ENCODE results near the gene CASKIN2. TPM values are rescaled to one million over a fixed set of nuclear protein-coding genes. Genes with fewer than 3 reads are reported as not detected.
A peak's percentile ranks its signal among the peaks of the same experiment; 100 is the strongest.

CASKIN2 gene
- total RNA-seq, 1 donor from 2014 or later = 1.6 TPM

GRCh38 chr17:75536366-75536765, 21.0 kb upstream of the CASKIN2 start:
- H3K27me3 Mint-ChIP-seq = no peaks in the 10 kb centered on the region
- H3K4me3 Mint-ChIP-seq = no peak overlapping the region
- H3K36me3 Mint-ChIP-seq (ENCODE audit: low read depth) = peaks cover 3% of the 10 kb centered on the region
- intact Hi-C loops (cut with micrococcal nuclease) = no loop called here
- DNase-seq = no peak
- no peaks in the 10 kb centered on the region for H3K9me3 Mint-ChIP-seq
- peaks cover 14% of the 10 kb centered on the region for H3K4me1 Mint-ChIP-seq
- peak overlapping the region; percentile 53 for H3K27ac Mint-ChIP-seq

- Mint-ChIP-seq H3K4me1 (peaks cover 14% of the 10 kb centered on the region), H3K27ac (peak overlapping the region; percentile 62), H3K4me3 (peak overlapping the region; percentile 20), H3K27me3 (no peaks in the 10 kb centered on the region), H3K9me3 (no peaks in the 10 kb centered on the region), H3K36me3 (ENCODE audit: low read depth) (peaks cover 3% of the 10 kb centered on the region)
- intact Hi-C loops (cut with micrococcal nuclease) = no loop called here
- DNase-seq = no peak
Measured at GRCh38 chr17:75535871-75536270, 20.5 kb upstream of the CASKIN2 start.

- no peaks in the 10 kb centered on the region for H3K27me3 Mint-ChIP-seq
- peak overlapping the region; percentile 76 for H3K4me3 Mint-ChIP-seq
- H3K27ac Mint-ChIP-seq = peak overlapping the region; percentile 83
- peaks cover 3% of the 10 kb centered on the region for H3K36me3 Mint-ChIP-seq (ENCODE audit: low read depth)
- H3K9me3 Mint-ChIP-seq = no peaks in the 10 kb centered on the region
- peak; percentile 88 for DNase-seq
- intact Hi-C loops (cut with micrococcal nuclease) = no loop called here
- H3K4me1 Mint-ChIP-seq = peaks cover 14% of the 10 kb centered on the region
Measured at GRCh38 chr17:75535119-75535537, 19.8 kb upstream of the CASKIN2 start.

GRCh38 chr17:75531721-75532072, 16.4 kb upstream of the CASKIN2 start:
- H3K4me3 Mint-ChIP-seq = no peak overlapping the region
- H3K9me3 Mint-ChIP-seq = no peaks in the 10 kb centered on the region
- H3K27me3 Mint-ChIP-seq = peaks cover 4% of the 10 kb centered on the region
- no peak for DNase-seq
- intact Hi-C loops (cut with micrococcal nuclease) = no loop called here
- H3K4me1 Mint-ChIP-seq = peaks cover 17% of the 10 kb centered on the region
- H3K27ac Mint-ChIP-seq = no peak overlapping the region
- peaks cover 3% of the 10 kb centered on the region for H3K36me3 Mint-ChIP-seq (ENCODE audit: low read depth)

- no peak for DNase-seq
- intact Hi-C loops (cut with micrococcal nuclease) = no loop called here
- Mint-ChIP-seq H3K27ac (no peak overlapping the region), H3K4me3 (no peak overlapping the region), H3K27me3 (peaks cover 9% of the 10 kb centered on the region), H3K9me3 (no peaks in the 10 kb centered on the region), H3K4me1 (peaks cover 22% of the 10 kb centered on the region), H3K36me3 (ENCODE audit: low read depth) (peaks cover 4% of the 10 kb centered on the region)
Measured at GRCh38 chr17:75530837-75531720, 15.7 kb upstream of the CASKIN2 start.

GRCh38 chr17:75526555-75527270, 11.4 kb upstream of the CASKIN2 start:
- Mint-ChIP-seq H3K27me3 (peaks cover 9% of the 10 kb centered on the region), H3K36me3 (ENCODE audit: low read depth) (peaks cover 23% of the 10 kb centered on the region), H3K4me3 (peak overlapping the region; percentile 66), H3K4me1 (peaks cover 11% of the 10 kb centered on the region), H3K9me3 (no peaks in the 10 kb centered on the region), H3K27ac (no peak overlapping the region)
- no peak for DNase-seq
- intact Hi-C loops (cut with micrococcal nuclease) = no loop called here

GRCh38 chr17:75525806-75526554, 10.6 kb upstream of the CASKIN2 start:
- no peaks in the 10 kb centered on the region for H3K9me3 Mint-ChIP-seq
- no peak for DNase-seq
- peaks cover 9% of the 10 kb centered on the region for H3K27me3 Mint-ChIP-seq
- H3K4me3 Mint-ChIP-seq = peak overlapping the region; percentile 66
- no peak overlapping the region for H3K27ac Mint-ChIP-seq
- H3K36me3 Mint-ChIP-seq (ENCODE audit: low read depth) = peaks cover 25% of the 10 kb centered on the region
- intact Hi-C loops (cut with micrococcal nuclease) = loop anchor here (1.0 kb wide), 1 partner anchor 10 kb away; the partner anchor contains the start of gene TSEN54
- peaks cover 11% of the 10 kb centered on the region for H3K4me1 Mint-ChIP-seq

GRCh38 chr17:75524970-75525805, 9.9 kb upstream of the CASKIN2 start, which contains the start of gene LLGL2:
Gene LLGL2, plus strand, starts transcription at chr17:75525697. Its CDS starts 17,730 bp downstream, at chr17:75543427.
- peaks cover 11% of the 10 kb centered on the region for H3K4me1 Mint-ChIP-seq
- H3K27ac Mint-ChIP-seq = no peak within 1 kb of the TSS
- peaks cover 27% of the 10 kb centered on the region for H3K36me3 Mint-ChIP-seq (ENCODE audit: low read depth)
- H3K27me3 Mint-ChIP-seq = peaks cover 9% of the 10 kb centered on the region
- no peaks in the 10 kb centered on the region for H3K9me3 Mint-ChIP-seq
- DNase-seq = peak; percentile 95
- H3K4me3 Mint-ChIP-seq = peak within 1 kb of the TSS; percentile 66
- intact Hi-C loops (cut with micrococcal nuclease) = loop anchor here (1.0 kb wide), 1 partner anchor 9 kb away; the partner anchor contains the start of gene TSEN54

GRCh38 chr17:75524269-75524969, 9.1 kb upstream of the CASKIN2 start:
- peak overlapping the region; percentile 48 for H3K4me3 Mint-ChIP-seq
- peaks cover 13% of the 10 kb centered on the region for H3K4me1 Mint-ChIP-seq
- no peak for DNase-seq
- H3K27ac Mint-ChIP-seq = no peak overlapping the region
- peaks cover 31% of the 10 kb centered on the region for H3K36me3 Mint-ChIP-seq (ENCODE audit: low read depth)
- intact Hi-C loops (cut with micrococcal nuclease) = no loop called here
- peaks cover 9% of the 10 kb centered on the region for H3K27me3 Mint-ChIP-seq
- no peaks in the 10 kb centered on the region for H3K9me3 Mint-ChIP-seq

- Mint-ChIP-seq H3K9me3 (no peaks in the 10 kb centered on the region), H3K27me3 (peaks cover 9% of the 10 kb centered on the region), H3K4me3 (no peak overlapping the region), H3K36me3 (ENCODE audit: low read depth) (peaks cover 32% of the 10 kb centered on the region), H3K27ac (no peak overlapping the region), H3K4me1 (peaks cover 19% of the 10 kb centered on the region)
- intact Hi-C loops (cut with micrococcal nuclease) = no loop called here
- no peak for DNase-seq
Measured at GRCh38 chr17:75523647-75524046, 8.3 kb upstream of the CASKIN2 start.

- intact Hi-C loops (cut with micrococcal nuclease) = no loop called here
- H3K4me3 Mint-ChIP-seq = no peak overlapping the region
- DNase-seq = no peak
- peaks cover 31% of the 10 kb centered on the region for H3K4me1 Mint-ChIP-seq
- no peak overlapping the region for H3K27ac Mint-ChIP-seq
- H3K9me3 Mint-ChIP-seq = no peaks in the 10 kb centered on the region
- H3K27me3 Mint-ChIP-seq = peaks cover 8% of the 10 kb centered on the region
- H3K36me3 Mint-ChIP-seq (ENCODE audit: low read depth) = peaks cover 44% of the 10 kb centered on the region
Measured at GRCh38 chr17:75521951-75522727, 6.8 kb upstream of the CASKIN2 start.

GRCh38 chr17:75521290-75521689, 6.0 kb upstream of the CASKIN2 start:
- H3K4me3 Mint-ChIP-seq = no peak overlapping the region
- no peak overlapping the region for H3K27ac Mint-ChIP-seq
- H3K9me3 Mint-ChIP-seq = no peaks in the 10 kb centered on the region
- intact Hi-C loops (cut with micrococcal nuclease) = no loop called here
- peaks cover 27% of the 10 kb centered on the region for H3K4me1 Mint-ChIP-seq
- no peak for DNase-seq
- H3K36me3 Mint-ChIP-seq (ENCODE audit: low read depth) = peaks cover 42% of the 10 kb centered on the region
- H3K27me3 Mint-ChIP-seq = peaks cover 1% of the 10 kb centered on the region
